ENCODE measurements around the gene TPD52L2. TPM values are rescaled to one million over a fixed set of nuclear protein-coding genes. Genes with fewer than 3 reads are reported as not detected.

TPD52L2 gene
- total RNA-seq, 1 donor from 2014 or later, result 78.0 TPM

DNA sequence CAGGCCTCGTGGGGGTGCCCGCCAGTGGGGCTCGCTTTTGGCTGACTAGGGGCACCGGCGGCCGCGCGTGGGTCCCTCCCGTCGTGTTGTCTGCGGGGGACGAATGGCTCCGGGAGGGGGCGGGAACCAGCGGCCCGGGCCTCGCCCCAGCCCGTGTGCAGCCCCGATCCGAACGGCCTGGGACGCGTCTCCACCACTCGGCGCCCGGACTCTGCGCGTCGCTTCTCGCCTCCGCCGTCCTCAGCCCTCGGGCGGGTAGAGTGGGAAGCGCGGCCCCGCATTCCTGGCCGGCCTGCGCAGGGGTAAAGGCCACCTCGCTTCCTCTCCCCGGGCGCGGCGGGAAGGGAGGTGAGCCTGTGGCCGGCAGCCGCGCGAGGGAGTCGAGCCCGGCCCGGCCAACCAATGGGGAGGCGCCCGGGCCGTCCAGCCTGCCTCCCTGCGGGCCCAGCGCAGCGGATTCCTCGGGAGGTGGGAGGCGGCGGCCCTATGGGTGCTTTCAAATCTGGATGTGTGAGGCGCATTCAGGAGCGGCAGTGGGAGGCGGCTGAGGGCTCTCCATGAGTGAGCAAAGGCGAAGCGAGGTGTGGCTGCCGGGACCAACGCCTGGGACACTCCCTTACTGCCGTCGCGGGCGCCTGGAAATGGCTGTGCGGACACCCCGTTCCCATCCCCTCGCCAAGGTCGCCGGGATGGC, 32.9 kb upstream of the TPD52L2 start:
- peak; percentile 27 for ATAC-seq
- DNase-seq (ENCODE audit: missing footprints), result peak; percentile 78
- intact Hi-C loops (cut with DNase I), result loop anchor here (2.0 to 5.0 kb wide), 2 partner anchors 15 to 45 kb away; no protein-coding TSS in a partner anchor

GRCh38 chr20:63833776-63834490, 31.1 kb upstream of the TPD52L2 start:
- DNase-seq (ENCODE audit: missing footprints), result no peak
- intact Hi-C loops (cut with DNase I), result loop anchor here (2.0 to 5.0 kb wide), 2 partner anchors 13 to 47 kb away; no protein-coding TSS in a partner anchor
- no peak for ATAC-seq

- ATAC-seq (no peak), DNase-seq (ENCODE audit: missing footprints) (no peak)
- intact Hi-C loops (cut with DNase I), result loop anchor here (5.0 kb wide), 1 partner anchor 47 kb away; no protein-coding TSS in a partner anchor
These were observed 30.6 kb upstream of the TPD52L2 start for GRCh38 chr20:63834491-63834880.

- DNase-seq (ENCODE audit: missing footprints), result peak; percentile 92
- peak; percentile 94 for ATAC-seq
- intact Hi-C loops (cut with DNase I), result no loop called here
These were observed 29.8 kb upstream of the TPD52L2 start for GRCh38 chr20:63835021-63835858.

DNA sequence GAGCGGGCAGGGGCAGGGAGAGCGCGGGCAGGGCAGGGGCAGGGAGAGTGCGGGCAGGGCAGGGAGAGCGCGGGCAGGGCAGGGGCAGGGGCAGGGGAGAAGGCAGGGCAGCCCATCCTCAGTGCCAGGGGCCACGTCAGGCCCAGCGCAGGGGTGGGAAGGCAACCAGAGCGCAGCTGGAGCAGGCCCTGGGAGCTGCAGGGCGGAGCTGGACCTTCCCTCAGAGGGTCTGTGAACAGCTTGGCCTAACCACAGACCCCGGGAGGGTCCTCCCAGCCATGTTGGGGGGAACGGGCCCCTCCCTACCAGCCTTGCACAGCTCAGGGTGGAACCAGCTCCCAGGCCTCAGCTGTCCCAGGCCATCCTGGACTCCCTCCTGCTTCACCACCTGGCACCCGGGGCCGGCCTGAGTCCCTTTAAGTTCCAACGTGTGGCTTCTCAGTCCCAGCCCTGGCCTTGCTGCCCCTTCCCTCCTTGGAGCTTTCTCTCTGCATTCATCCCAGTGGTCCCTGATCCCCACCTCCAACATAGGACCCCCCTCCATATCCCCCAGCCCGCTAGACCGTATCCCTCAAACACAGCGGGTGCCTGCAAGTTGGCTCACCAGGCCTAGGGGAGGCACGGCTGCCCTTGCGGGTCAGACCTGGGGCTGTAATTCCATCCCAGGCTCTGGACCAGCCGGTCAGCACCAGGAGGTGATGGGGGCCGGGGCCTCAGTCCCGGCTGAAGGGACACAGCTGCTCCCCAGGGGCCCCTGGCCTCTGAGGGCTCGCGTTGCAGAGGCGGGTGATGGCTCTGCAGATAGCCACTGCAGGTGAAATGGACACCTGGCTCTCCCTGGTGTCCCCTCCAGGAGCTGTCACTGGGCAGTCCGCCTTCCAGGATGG, 28.4 kb upstream of the TPD52L2 start:
- intact Hi-C loops (cut with DNase I), result no loop called here
- no peak for DNase-seq (ENCODE audit: missing footprints)
- no peak for ATAC-seq

- intact Hi-C loops (cut with DNase I), result no loop called here
- DNase-seq (ENCODE audit: missing footprints) (no peak), ATAC-seq (no peak)
These were observed 27.6 kb upstream of the TPD52L2 start for GRCh38 chr20:63837479-63837878.

- DNase-seq (ENCODE audit: missing footprints), result no peak
- intact Hi-C loops (cut with DNase I), result no loop called here
- no peak for ATAC-seq
These were observed 25.4 kb upstream of the TPD52L2 start for GRCh38 chr20:63839620-63840019.

GRCh38 chr20:63840405-63840828, 24.7 kb upstream of the TPD52L2 start:
- ATAC-seq (no peak), DNase-seq (ENCODE audit: missing footprints) (no peak)
- intact Hi-C loops (cut with DNase I), result no loop called here

DNA sequence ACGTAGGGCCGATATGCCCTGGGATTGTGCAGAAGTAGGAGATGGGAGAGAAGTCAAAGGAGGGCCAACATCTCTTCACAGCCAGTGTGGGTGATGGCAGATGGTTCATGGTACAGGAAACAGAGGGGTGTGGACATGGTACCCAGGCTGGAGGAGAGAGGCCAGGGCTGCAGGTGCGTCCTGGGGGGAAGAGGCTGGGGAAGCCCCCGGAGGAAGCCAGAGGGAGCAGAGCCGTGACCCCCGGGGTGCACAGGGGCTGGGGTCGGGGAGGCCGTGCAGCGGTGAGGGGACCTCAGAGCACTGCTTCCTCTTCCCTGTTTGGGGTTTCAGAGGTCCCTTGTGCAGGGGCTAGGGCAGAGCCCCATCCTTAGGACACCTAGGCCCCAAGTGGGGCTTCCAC, 22.8 kb upstream of the TPD52L2 start:
- intact Hi-C loops (cut with DNase I), result no loop called here
- ATAC-seq, result no peak
- no peak for DNase-seq (ENCODE audit: missing footprints)

- intact Hi-C loops (cut with DNase I), result no loop called here
- ATAC-seq (no peak), DNase-seq (ENCODE audit: missing footprints) (no peak)
These were observed 21.8 kb upstream of the TPD52L2 start for GRCh38 chr20:63843222-63843621.

DNA sequence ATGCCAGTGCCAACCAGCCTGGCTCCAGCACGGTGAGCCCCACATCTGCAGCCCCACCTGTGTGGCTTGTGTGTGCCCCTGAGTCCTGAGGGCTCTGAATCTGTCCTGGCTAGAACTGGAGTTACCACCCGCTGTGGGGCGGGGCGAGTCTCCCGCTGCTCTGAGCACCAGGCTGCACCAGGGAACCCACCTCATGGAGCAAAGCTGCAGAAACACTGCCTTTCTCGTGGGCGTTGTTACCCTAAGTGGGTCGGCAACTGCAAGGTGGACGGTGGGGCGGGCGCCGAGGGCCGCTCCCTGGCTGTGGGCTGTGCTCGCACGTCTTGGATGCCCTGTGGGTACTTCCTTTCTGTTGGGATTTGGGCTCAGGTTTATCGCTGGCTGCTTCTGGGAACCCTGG, 21.3 kb upstream of the TPD52L2 start:
- ATAC-seq (no peak), DNase-seq (ENCODE audit: missing footprints) (no peak)
- intact Hi-C loops (cut with DNase I), result no loop called here

- no peak for ATAC-seq
- no peak for DNase-seq (ENCODE audit: missing footprints)
- intact Hi-C loops (cut with DNase I), result no loop called here
These were observed 20.5 kb upstream of the TPD52L2 start for GRCh38 chr20:63844511-63844991.

- intact Hi-C loops (cut with DNase I), result loop anchor here (1.0 to 2.0 kb wide), 2 partner anchors 12 to 13 kb away; no protein-coding TSS in a partner anchor
- ATAC-seq (peak; percentile 83), DNase-seq (ENCODE audit: missing footprints) (peak; percentile 84)
These were observed 18.8 kb upstream of the TPD52L2 start for GRCh38 chr20:63846128-63846771.

- ATAC-seq (no peak), DNase-seq (ENCODE audit: missing footprints) (no peak)
- intact Hi-C loops (cut with DNase I), result loop anchor here (1.0 to 2.0 kb wide), 2 partner anchors 11 to 14 kb away; no protein-coding TSS in a partner anchor
These were observed 18.2 kb upstream of the TPD52L2 start for GRCh38 chr20:63846888-63847236.

GRCh38 chr20:63847237-63848002, 17.6 kb upstream of the TPD52L2 start:
- no peak for ATAC-seq
- intact Hi-C loops (cut with DNase I), result loop anchor here (2.0 kb wide), 1 partner anchor 15 kb away; no protein-coding TSS in a partner anchor
- DNase-seq (ENCODE audit: missing footprints), result no peak

GRCh38 chr20:63848003-63848911, 16.8 kb upstream of the TPD52L2 start:
- intact Hi-C loops (cut with DNase I), result no loop called here
- ATAC-seq (no peak), DNase-seq (ENCODE audit: missing footprints) (no peak)
